SK-N-MC (cell line): ENCODE results near the gene CIBAR2.

Experiments used
- EZH2 ChIP-seq: fragments of 200-600 bp; sonication (generic); IDR thresholded peaks from one replicate; pipeline ENCODE4 v1.6.1; 2017; ENCODE audit warnings: antibody characterized with exemption
- POLR2AphosphoS5 ChIP-seq: IDR thresholded peaks from 2 replicates; pipeline ENCODE4 v1.6.1; 2012; ENCODE audit warnings: mild to moderate bottlenecking, low read depth, low read length, borderline replicate concordance

GRCh38 chr16:85149776-85150175 lies 37.5 kb upstream of the CIBAR2 start:
- TF ChIP-seq EZH2 (no peak), POLR2AphosphoS5 (no peak)
